Activated CD4-positive, alpha-beta T cell treated with anti-CD3 and anti-CD28 coated beads, Interleukin-2, amount 50 U/mL, for 4 hours (primary cell): ENCODE measurements around the gene ENTPD2.
"Not testable (repeated sequence)": the region's sequence is repeated elsewhere in the genome, so short reads cannot be mapped to it uniquely, and the experiment has no call there.

Source experiments
- DNase-seq, 2 experiments: peaks; one replicate each; pipeline ENCODE4 v3.0.0-alpha.2; 2020

Gene ENTPD2

GRCh38 chr9:137014166-137014565, 39.7 kb downstream of the ENTPD2 start:
- DNase-seq: no peak

- DNase-seq: no peak
These were observed 40.3 kb downstream of the ENTPD2 start for GRCh38 chr9:137013571-137013940.

- no peak for DNase-seq
These were observed 40.9 kb downstream of the ENTPD2 start for GRCh38 chr9:137012694-137013570.

- DNase-seq: no peak
These were observed 41.8 kb downstream of the ENTPD2 start for GRCh38 chr9:137011907-137012675.

GRCh38 chr9:137011156-137011555, 42.7 kb downstream of the ENTPD2 start:
- DNase-seq: no peak

GRCh38 chr9:137009938-137010732, 43.7 kb downstream of the ENTPD2 start:
- no peak for DNase-seq

GRCh38 chr9:137009217-137009616, 44.6 kb downstream of the ENTPD2 start:
- no peak for DNase-seq

- DNase-seq: no peak
These were observed 45.5 kb downstream of the ENTPD2 start for GRCh38 chr9:137008312-137008711.

GRCh38 chr9:137007816-137008270, 46.0 kb downstream of the ENTPD2 start:
- DNase-seq: no peak

GRCh38 chr9:137007108-137007815, 46.6 kb downstream of the ENTPD2 start:
- DNase-seq: no peak

- DNase-seq: no peak
These were observed 47.5 kb downstream of the ENTPD2 start for GRCh38 chr9:137006116-137007003.

GRCh38 chr9:137004285-137004684, 49.6 kb downstream of the ENTPD2 start:
- DNase-seq: not testable (repeated sequence)

GRCh38 chr9:137002646-137003041, 51.2 kb downstream of the ENTPD2 start:
- DNase-seq: no peak

GRCh38 chr9:137001857-137002645, 51.8 kb downstream of the ENTPD2 start:
- DNase-seq: no peak

GRCh38 chr9:137000177-137000930, 53.5 kb downstream of the ENTPD2 start:
- DNase-seq: no peak
